GM18498 (cell line): ENCODE data around the gene CNGA4.
A peak's percentile ranks its signal among the peaks of the same experiment; 100 is the strongest.
"Not testable (repeated sequence)": the region's sequence is repeated elsewhere in the genome, so short reads cannot be mapped to it uniquely, and the experiment has no call there.

Experiments used
- ATAC-seq: cut with Tn5 transposase; IDR thresholded peaks from one replicate; pipeline ENCODE4 v1.9.1; 2021; ENCODE audit warnings: mild to moderate bottlenecking, moderate library complexity; ENCODE audit not compliant: unreplicated experiment

Gene CNGA4

GRCh38 chr11:6225024-6225423 lies 13.9 kb upstream of the CNGA4 start:
- ATAC-seq: no peak

- no peak for ATAC-seq
These were observed 13.0 kb upstream of the CNGA4 start for GRCh38 chr11:6225896-6226295.

GRCh38 chr11:6228520-6228919 lies 10.4 kb upstream of the CNGA4 start:
- ATAC-seq: no peak

- ATAC-seq: no peak
These were observed 9.0 kb upstream of the CNGA4 start for GRCh38 chr11:6229911-6230310.

GRCh38 chr11:6232899-6233298 lies 6.0 kb upstream of the CNGA4 start:
- ATAC-seq: no peak

- ATAC-seq: no peak
These were observed 4.9 kb upstream of the CNGA4 start for GRCh38 chr11:6233984-6234386.

- peak; percentile 96 for ATAC-seq
These were observed 4.3 kb upstream of the CNGA4 start, which contains the start of gene FHIP1B for GRCh38 chr11:6234387-6235107. Gene FHIP1B (minus strand): TSS chr11:6234636. CDS start chr11:6224516, 10,120 bp downstream.

GRCh38 chr11:6237266-6237665 lies 1.6 kb upstream of the CNGA4 start:
- ATAC-seq: no peak

GRCh38 chr11:6237761-6238302 lies 1.1 kb upstream of the CNGA4 start:
- no peak for ATAC-seq

GRCh38 chr11:6240139-6240538 lies 1.2 kb downstream of the CNGA4 start:
- ATAC-seq: no peak

GRCh38 chr11:6240781-6241180 lies 1.9 kb downstream of the CNGA4 start:
- ATAC-seq: no peak

- ATAC-seq: no peak
These were observed 2.4 kb downstream of the CNGA4 start for GRCh38 chr11:6241316-6241715.

- no peak for ATAC-seq
These were observed 6.6 kb downstream of the CNGA4 start for GRCh38 chr11:6245536-6245935.

- no peak for ATAC-seq
These were observed 9.4 kb downstream of the CNGA4 start for GRCh38 chr11:6248248-6248647.

- not testable (repeated sequence) for ATAC-seq
These were observed 10.0 kb downstream of the CNGA4 start for GRCh38 chr11:6248897-6249296.

GRCh38 chr11:6249770-6250555 lies 11.1 kb downstream of the CNGA4 start:
- no peak for ATAC-seq

GRCh38 chr11:6251120-6251733 lies 12.3 kb downstream of the CNGA4 start:
- peak; percentile 75 for ATAC-seq

- no peak for ATAC-seq
These were observed 13.1 kb downstream of the CNGA4 start for GRCh38 chr11:6251990-6252473.

- ATAC-seq: peak; percentile 67
These were observed 14.3 kb downstream of the CNGA4 start for GRCh38 chr11:6253197-6253596.

GRCh38 chr11:6258141-6258540 lies 19.3 kb downstream of the CNGA4 start:
- ATAC-seq: no peak

GRCh38 chr11:6258571-6259081 lies 19.7 kb downstream of the CNGA4 start:
- ATAC-seq: no peak
